GM19452 (cell line): ENCODE measurements around the gene FRAS1.
"Not testable (repeated sequence)": the region's sequence is repeated elsewhere in the genome, so short reads cannot be mapped to it uniquely, and the experiment has no call there.

ENCODE experiments used
- ATAC-seq: cut with Tn5 transposase; IDR thresholded peaks from one replicate; pipeline ENCODE4 v1.9.1; 2021; ENCODE audit not compliant: unreplicated experiment

The FRAS1 gene

GRCh38 chr4:78119698-78120097 lies 62.6 kb downstream of the FRAS1 start:
- ATAC-seq = no peak

DNA sequence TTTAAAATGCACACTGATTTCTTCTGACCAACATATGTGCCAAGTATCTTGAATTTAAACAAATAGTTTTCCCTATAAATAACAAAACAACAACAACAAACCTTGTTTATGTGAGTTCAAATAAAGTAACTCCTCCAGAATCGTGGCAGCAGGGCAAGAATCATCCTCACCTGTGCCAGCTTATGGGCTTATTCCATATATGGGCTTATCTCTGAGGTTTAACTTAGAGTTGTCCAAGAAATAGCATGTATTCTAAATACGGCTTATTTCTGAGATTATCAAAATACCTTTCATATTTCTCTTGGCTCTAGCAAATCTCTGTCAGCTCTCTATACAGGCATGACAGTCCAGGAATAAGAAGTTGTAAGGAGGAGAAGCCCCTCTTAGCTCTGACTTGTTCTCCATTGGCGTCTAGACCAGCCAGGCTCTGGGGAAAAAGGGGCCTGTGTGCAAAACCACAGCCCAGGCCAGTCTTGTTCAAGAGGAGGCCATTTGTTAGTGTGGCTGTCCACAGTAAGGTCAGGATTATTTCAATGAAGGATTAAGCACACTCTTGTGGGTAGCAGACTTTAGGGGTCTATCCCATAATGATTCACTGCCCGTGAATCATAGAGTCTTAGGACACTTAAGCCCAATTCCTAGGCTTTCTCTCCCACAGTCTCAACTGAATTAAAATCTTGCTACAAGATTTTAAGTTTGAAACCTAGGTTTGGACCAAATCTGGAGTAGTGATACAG lies 63.2 kb downstream of the FRAS1 start:
- ATAC-seq = no peak

- ATAC-seq = no peak
Measured at GRCh38 chr4:78121338-78121904, 64.3 kb downstream of the FRAS1 start.

- ATAC-seq = not testable (repeated sequence)
Measured at GRCh38 chr4:78125834-78126331, 68.8 kb downstream of the FRAS1 start.

DNA sequence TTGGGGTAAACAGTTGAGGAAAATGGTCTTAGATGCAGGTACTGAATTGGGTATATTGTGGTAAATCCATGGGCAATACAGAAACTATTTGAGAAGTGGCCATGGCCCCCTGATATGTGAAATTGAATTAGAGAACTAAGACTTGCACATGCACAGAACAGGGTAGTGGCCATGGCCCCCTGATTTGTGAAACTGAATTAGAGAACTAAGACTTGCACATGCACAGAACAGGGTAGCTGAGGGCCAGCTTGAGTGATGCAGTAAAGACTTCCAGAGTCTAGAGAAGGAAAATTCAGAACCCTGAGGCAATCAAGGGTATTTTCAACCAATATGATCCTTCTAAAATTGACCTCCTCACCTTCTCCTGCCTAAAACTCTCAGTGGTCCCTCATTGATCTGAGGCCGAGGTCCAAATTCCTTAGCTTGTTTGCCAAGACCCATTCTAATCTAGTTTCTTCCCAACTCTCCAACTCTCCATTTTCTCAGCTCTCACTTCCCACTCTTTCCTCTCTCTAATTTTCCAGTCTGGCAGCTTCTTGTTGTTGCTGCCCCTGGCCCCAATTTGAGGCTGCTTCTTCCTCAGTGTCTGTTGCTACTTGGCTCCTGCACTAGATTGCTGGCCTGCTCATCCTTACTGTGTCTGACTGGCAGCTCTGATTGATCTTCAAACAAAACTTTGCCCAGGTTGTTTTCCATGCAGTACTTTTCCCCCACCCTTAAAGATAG lies 72.4 kb downstream of the FRAS1 start:
- no peak for ATAC-seq

GRCh38 chr4:78131403-78131802 lies 74.3 kb downstream of the FRAS1 start:
- ATAC-seq = no peak

DNA sequence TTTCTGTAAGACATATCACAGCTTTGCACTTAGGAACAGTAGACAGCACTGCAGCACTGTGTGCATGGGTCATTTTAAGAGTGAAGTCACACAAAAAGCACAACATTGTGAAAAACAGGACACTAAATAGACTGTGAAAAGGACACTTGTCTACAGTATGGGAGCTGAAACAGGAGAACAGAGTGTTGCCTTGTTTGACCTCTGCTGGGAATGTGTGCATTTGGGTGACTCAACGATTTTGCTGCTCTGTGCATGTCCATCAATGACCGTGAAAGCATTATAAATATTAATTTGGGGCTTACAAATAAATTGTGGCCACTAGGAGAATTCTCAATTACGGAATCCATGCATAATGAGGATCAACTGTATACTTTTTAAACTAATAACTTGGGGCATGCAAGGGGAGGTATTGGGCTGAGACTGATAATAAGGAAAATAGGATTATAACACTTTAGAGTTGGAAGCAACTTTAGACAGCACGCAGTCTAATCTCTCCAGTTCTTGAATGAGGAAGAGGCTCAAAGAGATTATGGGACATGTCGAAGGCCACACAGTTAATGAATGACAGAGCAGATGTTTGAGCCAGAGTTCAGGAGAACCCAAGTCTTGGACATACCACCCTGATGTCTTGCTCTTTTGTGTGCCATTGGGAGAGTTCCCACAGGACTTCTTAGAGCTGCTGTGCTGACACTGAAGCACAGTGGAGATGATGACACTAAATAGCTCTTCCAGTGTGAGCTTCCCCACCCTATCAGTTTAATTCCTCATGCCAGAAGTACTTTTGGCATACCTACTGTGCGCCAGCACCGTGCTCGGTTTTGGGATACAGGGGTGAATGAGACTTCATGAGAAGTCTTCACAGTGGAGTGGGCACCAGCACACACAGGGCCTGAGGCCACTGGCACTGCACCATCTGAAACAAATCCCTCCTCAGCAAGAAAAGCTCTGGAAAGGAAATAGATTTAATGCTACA lies 79.3 kb downstream of the FRAS1 start:
- ATAC-seq = no peak

DNA sequence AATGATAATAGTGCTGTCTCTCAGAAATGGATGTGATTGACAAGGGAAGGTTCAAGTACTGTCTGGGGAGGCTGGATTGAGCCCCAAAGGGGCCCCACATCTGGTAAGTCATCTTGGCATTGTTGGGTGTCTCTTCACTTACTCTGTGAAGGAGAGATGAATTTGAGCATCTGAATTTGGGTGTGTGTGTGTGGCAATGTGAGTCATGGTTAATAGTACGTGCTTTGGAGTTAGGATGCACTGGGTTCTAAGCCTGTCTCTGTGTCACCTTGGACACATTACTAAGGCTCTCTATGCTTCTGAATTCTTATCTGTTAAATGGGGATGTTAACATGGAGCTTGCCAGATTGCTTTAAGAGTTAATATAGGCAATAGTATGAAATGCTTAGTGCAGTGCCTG lies 80.4 kb downstream of the FRAS1 start:
- ATAC-seq = no peak

- ATAC-seq = no peak
Measured at GRCh38 chr4:78138252-78138651, 81.1 kb downstream of the FRAS1 start.

DNA sequence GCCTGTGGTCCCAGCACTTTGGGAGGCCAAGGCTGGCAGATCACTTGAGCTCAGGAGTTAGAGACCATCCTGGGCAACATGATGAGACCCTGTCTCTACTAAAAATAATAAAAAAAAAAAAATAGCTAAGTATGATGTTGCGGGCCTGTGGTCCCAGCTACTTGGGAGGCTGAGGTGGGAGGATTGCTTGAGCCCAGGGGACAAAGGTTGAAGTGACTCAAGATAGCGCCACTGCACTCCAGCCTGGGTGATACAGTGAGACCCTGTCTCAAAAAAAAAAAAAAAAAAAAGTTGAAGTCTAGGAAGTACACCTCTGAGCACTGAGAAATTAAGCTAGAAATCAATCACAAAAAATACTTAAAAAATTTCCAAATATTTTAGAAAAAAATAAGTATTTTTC lies 86.5 kb downstream of the FRAS1 start:
- ATAC-seq = no peak

GRCh38 chr4:78145008-78145407 lies 87.9 kb downstream of the FRAS1 start:
- ATAC-seq = no peak

- no peak for ATAC-seq
Measured at GRCh38 chr4:78145622-78146021, 88.5 kb downstream of the FRAS1 start.

DNA sequence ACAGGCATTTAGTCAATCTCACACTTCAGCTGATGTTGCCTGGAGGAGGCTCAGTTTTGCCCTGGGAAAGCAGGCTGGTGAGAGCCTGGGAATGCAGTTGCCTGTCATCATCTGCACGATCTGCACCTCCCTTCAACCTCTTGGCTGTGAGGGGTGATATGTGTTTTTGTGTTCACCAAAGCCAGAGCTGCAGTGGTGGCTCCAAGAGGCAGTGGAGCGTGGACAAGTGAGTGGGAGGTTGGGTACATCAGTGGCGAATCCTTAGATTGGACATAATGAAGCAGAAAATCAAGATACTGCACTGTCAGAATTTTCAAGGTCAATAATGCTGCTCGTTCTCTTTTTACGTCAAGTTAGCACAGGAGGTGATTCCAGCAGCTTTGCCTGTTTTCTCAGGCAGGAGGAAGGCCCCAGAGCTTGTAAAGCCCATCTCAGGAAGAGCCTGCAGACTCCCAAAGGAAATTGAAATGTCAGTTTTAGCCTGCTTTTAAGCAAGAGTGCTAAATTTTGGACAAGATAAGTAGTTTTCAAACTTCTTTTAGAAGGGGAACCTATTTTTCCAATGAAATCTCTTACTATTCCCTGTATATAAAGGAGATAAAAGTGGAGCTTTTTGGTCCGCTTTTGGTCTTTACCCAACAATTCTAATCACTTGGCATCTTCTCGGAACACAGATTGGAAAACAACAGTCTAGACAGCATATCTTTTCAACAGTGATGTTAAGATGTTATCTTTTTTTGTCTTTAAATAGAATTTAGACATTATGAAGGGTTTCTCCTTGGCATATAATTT lies 92.8 kb downstream of the FRAS1 start:
- no peak for ATAC-seq

DNA sequence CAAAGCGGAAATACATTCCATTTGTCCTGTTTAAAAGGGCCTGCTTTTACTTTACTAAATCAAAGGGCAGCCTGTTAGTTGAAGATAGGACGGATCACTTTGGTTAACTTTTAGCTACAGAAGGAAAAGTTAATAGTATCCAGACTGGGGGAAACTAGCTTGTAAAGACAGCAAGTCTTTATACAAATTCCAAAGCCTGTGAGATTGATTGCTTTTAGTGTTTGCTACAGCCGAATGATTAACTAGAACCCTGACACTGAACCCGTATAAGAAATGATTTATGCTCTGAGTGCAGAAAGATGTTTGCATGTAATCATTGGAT lies 93.4 kb downstream of the FRAS1 start:
- ATAC-seq = no peak

DNA sequence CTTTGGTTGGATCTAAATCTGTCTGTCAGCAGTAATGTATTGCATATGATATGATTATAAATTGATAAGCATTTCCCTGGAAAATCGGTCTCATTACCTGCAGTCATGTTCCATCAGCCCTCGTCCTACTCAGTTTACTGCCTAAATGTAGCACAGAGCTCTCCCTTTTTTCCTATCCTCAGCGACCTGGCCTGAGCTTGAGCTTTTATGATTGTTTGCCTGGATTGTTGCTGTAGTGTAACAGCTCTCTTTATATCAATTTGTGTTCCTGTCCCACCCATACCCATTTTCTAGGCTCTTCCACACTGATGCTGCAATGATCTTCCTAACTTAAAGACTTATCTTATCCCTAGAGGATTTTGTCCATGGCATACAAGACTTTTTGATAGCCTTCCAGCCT lies 95.7 kb downstream of the FRAS1 start:
- no peak for ATAC-seq

- ATAC-seq = no peak
Measured at GRCh38 chr4:78154972-78155590, 98.0 kb downstream of the FRAS1 start.

DNA sequence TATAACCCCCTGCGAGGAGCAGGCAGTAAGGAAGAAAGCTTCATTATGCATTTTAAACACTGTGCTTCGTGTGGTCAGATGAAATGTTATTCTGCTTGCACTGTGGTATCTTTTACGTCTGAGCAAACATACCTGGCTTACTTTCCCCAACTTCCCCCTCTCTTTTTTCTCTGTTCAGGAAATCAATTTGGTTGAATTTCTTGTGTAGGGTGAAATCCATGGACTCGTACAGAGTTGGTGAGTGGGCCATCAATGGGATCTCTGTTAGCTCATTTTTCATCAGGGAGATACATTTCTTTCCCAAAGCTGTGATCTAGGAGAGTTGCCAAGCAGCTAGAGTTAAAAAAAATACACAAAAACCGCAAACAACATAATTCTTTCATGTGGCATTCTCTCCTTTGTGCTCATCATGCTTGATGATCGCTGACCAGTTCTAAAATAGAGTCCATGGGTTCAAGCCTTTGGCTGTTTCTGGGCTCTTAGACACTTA lies 98.5 kb downstream of the FRAS1 start:
- no peak for ATAC-seq

- no peak for ATAC-seq
Measured at GRCh38 chr4:78156520-78156919, 99.4 kb downstream of the FRAS1 start.

- ATAC-seq = no peak
Measured at GRCh38 chr4:78162342-78162741, 105.2 kb downstream of the FRAS1 start.

- no peak for ATAC-seq
Measured at GRCh38 chr4:78162821-78163220, 105.7 kb downstream of the FRAS1 start.
